GM12801 (cell line): ENCODE data around the gene GALNT12.

Experiments
- TF ChIP-seq, protein P1 (sequence below): IDR thresholded peaks from one replicate; pipeline ENCODE4 v1.5.1; 2011; ENCODE audit warnings: control low read depth; ENCODE audit not compliant: insufficient read length; ENCODE audit errors: extremely low read depth

The GALNT12 gene

DNA sequence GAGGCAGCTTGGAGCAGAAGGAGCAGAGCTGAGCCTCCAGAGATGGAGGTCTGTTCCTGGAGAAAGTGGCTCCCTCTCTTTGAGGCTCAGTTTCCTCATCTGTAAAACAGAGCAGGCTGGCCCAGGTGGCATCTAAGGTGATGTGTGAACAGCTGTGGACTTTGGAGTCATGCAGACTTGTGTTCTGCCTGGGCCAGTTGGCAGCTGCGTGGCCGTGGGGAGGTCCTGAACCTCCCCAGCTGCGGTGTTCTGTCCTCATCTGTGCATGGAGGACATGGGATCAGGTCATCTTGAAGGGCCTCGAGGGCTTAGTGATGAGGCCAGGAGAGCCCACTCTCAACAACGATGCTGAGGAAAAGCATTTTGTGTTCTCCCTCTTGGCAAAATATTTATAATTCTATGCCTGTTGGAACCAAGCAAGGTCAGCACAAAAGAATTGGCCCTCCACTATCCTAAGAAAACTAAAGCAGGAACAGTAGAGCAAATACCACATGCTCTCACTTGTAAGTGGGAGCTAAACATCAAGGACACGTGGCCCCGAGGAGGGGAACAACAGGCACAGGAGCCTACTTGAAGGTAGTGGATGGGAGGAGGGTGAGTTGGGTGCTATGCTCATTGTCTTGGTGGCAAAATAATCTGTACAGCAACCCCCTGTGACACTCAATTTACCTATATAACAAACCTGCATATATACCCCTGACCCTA, 73.0 kb downstream of the GALNT12 start:
- TF ChIP-seq, protein P1, sequence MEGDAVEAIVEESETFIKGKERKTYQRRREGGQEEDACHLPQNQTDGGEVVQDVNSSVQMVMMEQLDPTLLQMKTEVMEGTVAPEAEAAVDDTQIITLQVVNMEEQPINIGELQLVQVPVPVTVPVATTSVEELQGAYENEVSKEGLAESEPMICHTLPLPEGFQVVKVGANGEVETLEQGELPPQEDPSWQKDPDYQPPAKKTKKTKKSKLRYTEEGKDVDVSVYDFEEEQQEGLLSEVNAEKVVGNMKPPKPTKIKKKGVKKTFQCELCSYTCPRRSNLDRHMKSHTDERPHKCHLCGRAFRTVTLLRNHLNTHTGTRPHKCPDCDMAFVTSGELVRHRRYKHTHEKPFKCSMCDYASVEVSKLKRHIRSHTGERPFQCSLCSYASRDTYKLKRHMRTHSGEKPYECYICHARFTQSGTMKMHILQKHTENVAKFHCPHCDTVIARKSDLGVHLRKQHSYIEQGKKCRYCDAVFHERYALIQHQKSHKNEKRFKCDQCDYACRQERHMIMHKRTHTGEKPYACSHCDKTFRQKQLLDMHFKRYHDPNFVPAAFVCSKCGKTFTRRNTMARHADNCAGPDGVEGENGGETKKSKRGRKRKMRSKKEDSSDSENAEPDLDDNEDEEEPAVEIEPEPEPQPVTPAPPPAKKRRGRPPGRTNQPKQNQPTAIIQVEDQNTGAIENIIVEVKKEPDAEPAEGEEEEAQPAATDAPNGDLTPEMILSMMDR, result no peak

DNA sequence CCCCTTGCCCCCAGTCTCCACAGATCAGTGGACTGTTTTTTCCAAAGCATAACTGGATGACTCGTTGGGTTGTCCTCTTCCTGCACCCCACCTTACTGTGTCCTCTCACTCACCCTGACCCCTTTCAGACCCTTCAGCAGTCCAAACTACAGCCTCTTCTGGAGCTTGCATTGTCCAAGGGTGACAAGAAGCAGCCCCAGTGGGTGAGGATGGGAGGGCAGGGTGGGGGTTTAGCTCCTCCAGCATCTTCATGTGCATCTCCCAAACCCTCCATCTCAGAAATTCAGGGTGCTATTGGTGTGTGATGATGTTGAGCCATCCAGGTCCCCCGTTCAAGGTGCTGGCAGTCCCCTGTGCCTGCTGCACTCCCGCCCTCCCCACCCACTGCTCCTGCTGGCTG, 73.9 kb downstream of the GALNT12 start:
- TF ChIP-seq, protein P1, result no peak

DNA sequence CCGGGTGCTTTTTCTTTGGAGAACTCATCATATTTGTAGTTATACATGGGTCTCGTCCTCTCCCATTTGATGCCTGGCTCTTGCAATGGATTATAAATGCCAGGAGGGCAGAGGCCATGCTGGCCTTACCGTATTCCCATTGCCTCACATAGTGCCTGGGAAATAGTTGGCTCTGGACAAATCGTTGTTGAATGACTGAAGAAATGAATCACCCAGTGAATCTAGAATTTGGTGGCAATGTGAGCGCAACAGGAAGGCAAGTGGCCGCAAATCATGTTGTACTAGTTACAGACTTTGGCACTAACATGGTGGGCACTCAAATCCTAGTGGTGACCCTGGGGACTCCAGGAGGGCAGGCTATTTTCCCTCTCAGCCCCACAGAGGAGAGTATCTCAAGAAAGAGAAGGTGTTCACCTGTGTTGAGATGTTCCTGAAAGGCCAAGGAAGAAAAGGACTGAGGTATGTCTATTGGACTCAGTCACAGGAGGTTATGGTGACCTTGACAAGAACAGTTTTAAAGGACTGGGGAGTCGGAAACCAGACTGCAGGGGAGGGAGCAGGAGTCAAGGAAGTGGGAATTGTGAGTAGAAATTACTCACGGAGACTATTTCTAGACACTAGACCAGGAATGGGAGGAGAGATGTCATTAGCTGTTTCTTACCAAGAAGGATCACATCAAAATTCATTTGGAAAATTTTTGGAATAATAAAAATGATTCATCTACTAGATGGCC, 74.5 kb downstream of the GALNT12 start:
- TF ChIP-seq, protein P1, result no peak

DNA sequence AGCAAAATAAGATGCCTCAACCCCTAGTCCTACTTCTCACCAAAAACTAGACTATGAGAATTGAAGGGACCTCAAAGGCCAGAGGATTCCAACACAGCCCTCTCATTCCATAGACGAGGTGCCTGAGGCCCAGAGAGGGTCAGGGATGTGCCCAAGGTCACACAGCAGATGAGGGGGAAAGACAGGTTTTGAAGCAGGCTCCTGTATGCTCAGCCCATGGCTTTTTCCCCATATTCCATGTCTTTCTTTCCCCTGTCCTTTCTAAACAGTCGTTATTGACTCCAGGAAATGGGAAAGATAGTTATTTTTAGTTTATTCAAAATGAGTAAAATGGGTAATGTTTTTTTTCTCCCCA, 75.1 kb downstream of the GALNT12 start:
- TF ChIP-seq, protein P1, result no peak

DNA sequence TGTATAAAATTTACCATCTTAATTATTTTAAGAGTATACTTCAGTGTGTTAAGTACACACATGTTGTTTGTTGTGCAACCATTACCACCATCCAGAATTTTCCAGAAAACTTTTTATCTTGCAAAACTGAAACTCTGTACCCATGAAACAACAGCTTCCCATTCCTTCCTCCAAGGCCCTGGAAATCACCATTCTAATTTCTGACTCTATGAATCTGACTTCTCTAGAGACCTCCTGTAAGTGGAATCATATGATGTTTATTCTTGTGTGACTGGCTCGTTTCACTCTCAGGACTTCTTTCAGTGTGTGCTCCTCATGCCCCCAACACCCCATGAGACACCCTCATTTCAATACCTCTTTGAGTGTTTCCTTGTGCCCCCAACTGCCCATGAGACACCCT, 75.8 kb downstream of the GALNT12 start:
- TF ChIP-seq, protein P1, result no peak

DNA sequence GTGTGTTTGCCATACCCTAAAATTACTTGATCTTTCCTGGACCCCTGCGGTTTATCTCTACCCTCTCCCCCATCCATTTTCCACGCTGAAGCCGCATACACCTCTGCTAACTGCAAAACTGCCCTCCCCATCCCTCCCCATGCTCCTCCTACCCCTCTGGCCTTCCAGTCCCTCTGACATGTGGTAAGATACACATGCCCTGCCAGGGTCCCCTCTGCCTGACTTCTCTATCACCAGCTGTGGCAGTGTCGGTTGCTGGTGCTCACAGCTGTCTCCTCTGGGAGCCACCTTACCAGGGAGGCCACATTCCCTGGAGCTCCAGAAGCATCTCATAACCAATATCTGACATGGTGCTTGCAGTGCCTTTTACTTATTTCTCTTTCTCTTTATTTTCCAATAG, 77.4 kb downstream of the GALNT12 start:
- TF ChIP-seq, protein P1, result no peak

DNA sequence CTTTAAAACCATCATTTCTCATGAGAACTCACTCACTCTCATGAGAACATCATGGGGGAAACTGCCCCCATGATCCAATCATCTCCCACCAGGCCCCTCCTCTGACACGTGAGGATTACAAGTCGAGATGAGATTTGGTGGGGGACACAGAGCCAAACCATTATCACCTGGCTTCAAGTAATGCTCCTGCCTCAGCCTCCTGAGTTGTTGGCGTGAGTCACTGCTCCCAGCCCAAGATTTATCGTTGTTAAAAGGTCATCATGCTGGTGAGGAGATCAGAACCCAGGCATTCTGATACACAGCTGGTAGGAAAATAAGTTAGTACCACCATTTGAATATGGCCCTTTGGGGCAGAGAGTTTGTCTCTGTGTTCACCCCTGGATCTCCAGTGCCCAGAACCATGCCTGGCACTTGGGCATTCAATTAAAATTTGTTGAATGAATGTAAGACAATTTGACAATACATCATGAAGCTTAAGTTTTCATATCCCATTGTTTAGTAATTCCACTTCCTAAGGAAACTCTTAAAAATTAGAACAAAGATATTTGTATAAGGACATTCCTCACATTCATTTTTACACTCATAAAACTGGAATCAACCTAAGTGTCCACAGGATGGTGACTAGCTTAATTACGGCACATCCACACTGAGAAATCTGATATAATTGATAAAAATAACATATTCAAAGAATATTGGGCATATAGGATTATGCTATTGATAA, 78.3 kb downstream of the GALNT12 start:
- TF ChIP-seq, protein P1, result no peak
